HG02870 (cell line): ENCODE results near the gene PARD3.
"Not testable (repeated sequence)": the region's sequence is repeated elsewhere in the genome, so short reads cannot be mapped to it uniquely, and the experiment has no call there.

ENCODE experiments used
- ATAC-seq: cut with Tn5 transposase; IDR thresholded peaks from one replicate; pipeline ENCODE4 v1.9.1; 2021; ENCODE audit warnings: mild to moderate bottlenecking, moderate library complexity; ENCODE audit not compliant: unreplicated experiment

The PARD3 gene

GRCh38 chr10:34076443-34076842 is 738.7 kb downstream of the PARD3 start:
- no peak for ATAC-seq

- no peak for ATAC-seq
Measured at GRCh38 chr10:34075254-34075926, 739.7 kb downstream of the PARD3 start.

- no peak for ATAC-seq
Measured at GRCh38 chr10:34074051-34074450, 741.0 kb downstream of the PARD3 start.

GRCh38 chr10:34067741-34068140 is 747.4 kb downstream of the PARD3 start:
- ATAC-seq, result not testable (repeated sequence)

- no peak for ATAC-seq
Measured at GRCh38 chr10:34063592-34063991, 751.5 kb downstream of the PARD3 start.

- ATAC-seq, result no peak
Measured at GRCh38 chr10:34061841-34062240, 753.3 kb downstream of the PARD3 start.
